Gastrocnemius medialis (tissue), 4 donors: Measurements from ENCODE around the gene MEGF10.

ENCODE experiments used
- CTCF ChIP-seq, 5 experiments: fragments of 450-650 bp in 3 of 5; fragments of 200-600 bp in 2 of 5; sonication (generic) in 2 of 5; IDR thresholded peaks in 4 of 5; conservative IDR thresholded peaks in 1 of 5; 1 replicate in 4 of 5; 2 replicates in 1 of 5; pipeline ENCODE4 v1.5.1; 2016 to 2019; ENCODE audit warnings: antibody characterized with exemption in 5 of 5, mild to moderate bottlenecking in 3 of 5, moderate library complexity in 3 of 5
- POLR2A ChIP-seq, 2 donors: fragments of 450-650 bp; IDR thresholded peaks; one replicate each; pipeline ENCODE4 v1.6.1; 2017; ENCODE audit warnings: antibody characterized with exemption in 2 of 2, mild to moderate bottlenecking in 2 of 2, moderate library complexity in 2 of 2

GRCh38 chr5:127434588-127434987 lies 144.0 kb downstream of the MEGF10 start:
- TF ChIP-seq CTCF (IDR thresholded peaks at IDR 0.05 in 4 of 5, conservative IDR thresholded peaks at IDR 0.05 in 1 of 5) (no peak), POLR2A (IDR thresholded peaks at IDR 0.05) (no peak)
